Fibroblast of skin of left biceps (primary cell): ENCODE measurements around the gene USP2.
"Not testable (repeated sequence)": the region's sequence is repeated elsewhere in the genome, so short reads cannot be mapped to it uniquely, and the experiment has no call there.

Experiments used
- DNase-seq, 2 experiments: peaks; one replicate each; pipeline ENCODE4 v3.0.0-alpha.2; 2013; ENCODE audit warnings: low read depth in 2 of 2

USP2 gene

DNA sequence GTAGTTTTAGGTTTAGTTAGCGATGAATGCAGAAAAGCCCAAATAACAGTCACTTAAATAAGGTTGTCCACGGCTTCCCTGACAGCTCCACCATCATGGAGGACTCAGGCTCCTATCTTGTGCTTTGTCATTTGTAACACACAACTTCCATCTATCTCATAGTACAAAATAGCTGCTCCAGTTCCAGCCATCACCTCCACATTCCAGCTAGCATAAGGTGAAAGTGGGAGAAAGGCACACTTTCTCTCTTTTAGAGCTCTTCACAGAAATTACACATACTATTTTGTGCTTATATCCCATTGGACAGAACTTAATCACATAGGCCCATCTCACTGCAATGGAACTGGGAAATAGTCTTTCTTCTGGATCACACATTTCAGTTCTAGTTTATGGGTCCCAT lies 32.8 kb upstream of the USP2 start:
- DNase-seq, result no peak

DNA sequence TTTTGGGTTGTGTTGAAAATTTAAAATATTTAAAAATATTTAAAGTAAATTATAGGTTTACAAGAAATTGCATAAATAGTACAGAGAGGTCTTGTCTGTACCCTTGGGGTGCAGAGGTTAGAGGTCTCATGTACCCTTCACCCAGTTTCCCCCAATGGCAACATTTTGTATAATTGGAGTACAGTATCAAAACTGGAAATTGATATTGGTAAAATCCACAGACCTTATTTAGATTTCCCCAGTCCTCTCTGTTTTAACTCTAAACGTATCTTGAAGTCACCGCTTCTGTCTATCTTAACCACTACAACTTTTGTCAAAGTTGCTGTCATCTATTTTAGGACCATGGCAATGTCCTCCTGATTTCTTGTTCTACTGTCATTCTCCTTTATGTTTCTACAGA lies 30.6 kb upstream of the USP2 start:
- DNase-seq, result no peak

DNA sequence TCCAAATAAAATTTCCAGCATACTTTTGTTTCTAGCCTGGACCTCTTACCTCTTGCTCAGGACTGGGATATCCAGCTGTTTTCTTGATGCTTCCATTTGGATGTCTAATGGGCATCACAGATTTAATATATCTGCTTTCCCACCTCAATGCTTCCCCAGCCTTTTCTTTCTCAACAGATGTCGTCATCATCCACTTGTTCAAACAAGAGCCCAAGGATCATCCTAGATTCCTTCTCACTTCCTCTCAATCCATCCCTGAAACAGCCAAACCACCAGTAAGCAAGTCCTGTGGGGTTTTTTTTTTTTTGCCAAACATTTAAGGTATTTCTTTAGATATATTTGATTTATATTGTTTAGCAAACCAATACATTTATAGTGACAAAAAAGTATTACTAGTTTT lies 29.0 kb upstream of the USP2 start:
- no peak for DNase-seq

DNA sequence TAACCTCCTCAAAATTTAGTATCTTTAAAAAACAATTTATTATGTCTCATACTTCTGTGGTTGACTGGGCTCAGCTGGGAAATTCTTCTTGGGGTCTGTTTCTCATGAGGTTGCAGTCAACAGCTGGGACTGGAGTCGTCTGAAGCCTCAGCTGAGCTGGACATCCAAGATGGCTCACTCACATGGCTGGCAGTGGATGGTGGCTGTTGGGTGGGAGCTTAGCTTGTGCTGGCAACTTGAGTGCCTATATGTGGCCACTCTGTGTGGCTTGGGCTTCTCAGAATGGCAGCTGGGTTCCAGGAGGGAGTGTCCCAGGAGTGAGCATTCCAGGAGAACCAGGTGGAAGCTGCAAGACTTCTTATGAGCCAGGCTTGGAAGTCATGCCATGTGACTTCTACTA lies 28.2 kb upstream of the USP2 start:
- DNase-seq, result no peak

DNA sequence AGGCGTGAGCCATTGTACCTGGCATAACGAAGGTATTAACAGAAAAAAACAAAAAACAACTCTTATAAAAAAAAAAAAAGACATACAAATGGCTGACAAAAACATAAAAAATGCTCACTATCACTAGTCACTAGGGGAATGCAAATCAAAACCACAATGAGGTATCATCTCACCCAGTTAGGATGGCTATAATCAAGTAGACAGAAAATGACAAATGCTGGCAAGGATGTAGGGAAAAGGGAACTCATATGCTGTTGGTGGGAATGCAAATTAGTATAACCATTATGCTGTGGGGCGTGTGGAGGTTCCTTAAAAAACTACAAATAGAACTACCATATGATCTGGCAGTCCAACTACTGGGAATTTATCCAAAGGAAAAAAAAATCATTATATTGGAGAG lies 24.5 kb upstream of the USP2 start:
- DNase-seq, result no peak

DNA sequence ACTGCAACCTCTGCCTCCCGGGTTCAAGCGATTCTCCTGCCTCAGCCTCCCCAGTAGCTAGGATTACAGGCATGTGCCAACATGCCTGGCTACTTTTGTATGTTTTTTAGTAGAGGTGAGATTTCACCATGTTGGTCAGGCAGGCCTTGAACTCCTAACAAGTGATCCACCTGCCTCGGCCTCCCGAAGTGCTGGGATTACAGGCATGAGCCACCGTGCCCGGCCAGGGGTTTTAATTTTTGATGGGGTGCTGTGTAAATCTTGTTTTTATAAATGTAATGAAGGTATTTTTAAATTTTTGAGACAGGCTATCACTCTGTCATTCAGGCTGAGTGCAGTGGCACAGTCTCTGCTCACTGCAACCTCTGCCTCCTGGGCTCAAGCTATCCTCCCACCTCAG lies 24.0 kb upstream of the USP2 start:
- DNase-seq, result not testable (repeated sequence)

DNA sequence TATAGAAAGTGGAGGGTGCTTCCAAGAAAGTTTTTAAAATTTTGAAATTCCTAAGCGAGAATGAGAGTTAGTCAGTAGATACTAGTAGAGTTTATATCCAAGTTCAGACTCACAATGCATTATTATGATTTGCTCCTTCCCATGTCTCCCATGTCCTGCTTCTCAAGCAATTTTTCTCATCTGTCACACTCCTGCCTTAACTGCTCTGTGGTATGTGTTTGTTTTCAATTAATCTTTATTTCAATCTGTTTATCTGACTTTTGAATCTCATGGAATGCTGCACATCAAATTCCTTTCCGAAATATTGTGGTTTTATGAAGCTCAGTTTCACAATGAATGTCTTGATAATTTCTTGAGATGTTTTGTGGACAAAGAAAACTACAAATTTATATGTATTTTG lies 23.4 kb upstream of the USP2 start:
- peak; percentile 37 to 47 for DNase-seq

DNA sequence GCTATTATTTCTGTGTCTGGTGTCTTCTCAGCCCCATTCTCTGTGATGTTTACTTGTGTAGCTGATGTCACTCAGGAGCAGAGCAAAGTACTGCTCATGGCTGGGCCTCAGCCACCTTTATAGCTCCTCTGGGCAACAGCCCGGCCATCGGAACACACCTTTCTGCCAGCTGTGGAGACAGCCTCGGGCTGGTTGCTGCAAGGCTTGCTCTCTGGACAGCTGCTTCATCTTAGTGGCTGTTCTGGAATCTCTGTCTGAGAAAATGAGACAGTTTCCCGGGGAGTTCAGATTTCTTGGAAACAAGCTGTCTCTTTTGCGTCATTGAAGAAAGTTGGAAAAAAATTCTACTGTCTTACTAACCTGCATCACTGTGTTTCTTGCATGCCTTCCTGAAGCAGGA lies 21.5 kb upstream of the USP2 start:
- no peak for DNase-seq

DNA sequence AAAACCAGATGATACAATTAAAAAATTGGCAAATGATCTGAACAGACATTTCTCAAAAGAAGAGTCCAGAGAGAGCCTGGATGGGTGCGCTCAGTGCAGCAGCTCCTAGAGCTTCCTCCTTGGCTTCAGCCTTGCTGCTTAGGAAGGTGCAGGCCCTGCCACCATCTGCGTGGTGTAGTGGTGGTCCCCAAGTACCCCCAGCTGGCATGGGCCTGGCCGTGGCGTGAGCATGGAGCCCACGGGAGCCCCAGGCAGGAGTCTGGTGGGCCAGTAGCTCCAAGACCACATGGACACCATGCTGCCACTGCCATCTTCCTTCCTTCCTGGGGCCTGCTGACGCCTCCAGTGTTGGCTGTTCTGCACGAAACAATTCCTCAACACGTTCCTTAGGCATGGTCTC lies 21.0 kb upstream of the USP2 start:
- DNase-seq, result no peak

DNA sequence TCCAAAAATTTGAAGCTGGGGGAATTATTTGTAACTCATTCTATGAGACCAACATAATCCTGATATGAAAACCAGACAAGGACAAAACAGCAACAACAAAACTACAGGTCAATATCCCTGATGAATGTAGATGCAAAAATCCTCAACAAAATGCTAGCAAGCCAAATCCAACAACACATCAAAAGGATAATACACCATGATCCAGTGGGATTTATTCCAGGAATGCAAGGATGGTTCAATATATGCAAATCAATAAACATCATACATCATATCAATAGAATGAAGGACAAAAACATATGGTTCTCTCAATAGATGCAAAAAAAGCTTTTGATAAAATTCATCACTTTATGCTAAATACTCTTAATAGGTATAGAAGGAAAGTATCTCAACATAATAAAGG lies 19.4 kb upstream of the USP2 start:
- DNase-seq, result no peak

DNA sequence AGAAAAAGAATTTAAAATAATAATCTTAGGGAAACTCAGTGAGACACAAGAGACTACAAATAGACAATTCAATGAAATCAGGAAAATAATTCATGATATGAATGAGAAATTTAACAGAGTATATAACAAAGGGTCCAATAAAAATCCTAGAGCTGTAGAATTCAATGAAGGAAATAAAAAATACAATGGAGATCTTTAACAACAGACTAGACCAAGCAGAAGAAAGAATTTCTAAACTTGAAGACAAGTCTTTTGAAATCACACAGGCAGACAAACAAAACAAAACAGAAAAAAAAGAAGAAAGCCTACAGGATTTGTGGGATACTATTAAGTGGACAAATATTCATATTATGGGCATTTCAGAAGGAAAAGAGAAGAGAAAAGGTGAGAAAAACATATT lies 16.2 kb upstream of the USP2 start:
- DNase-seq, result no peak

DNA sequence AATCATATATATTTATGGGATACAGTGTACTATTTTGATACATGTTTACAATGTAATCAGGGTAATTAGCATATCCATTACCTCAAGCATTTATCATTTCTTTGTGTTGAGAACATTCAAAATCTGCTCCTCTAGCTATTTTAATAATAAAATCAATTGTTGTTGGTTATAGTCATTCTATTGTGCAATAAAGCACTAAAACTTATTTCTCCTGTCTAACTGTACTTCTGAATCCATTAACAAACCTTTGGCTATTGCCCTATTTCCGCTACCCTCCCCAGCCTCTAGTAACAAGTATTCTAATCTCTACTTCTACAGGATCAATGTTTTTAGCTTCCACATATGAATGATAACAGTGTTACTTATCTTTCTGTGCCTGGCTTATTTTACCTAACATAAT lies 15.3 kb upstream of the USP2 start:
- no peak for DNase-seq

DNA sequence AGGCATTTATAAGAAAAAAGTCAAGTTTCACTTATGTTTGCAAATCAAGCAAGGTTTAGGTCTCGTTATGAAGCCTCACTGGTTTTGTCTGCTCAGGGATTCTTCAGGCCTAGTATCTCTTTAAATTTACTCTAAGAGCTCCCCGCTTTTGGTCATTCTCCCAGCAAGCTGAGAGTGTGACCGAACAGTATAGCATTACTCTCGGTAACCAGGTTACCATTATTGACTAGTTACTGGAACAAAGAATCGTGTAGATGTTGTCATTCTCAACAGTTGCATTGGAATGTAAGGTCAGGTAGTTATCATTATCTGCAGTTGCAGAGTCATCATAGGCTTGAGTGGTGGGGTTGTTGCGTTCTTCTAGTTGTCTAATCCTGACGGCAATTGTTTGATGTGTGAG lies 9.8 kb upstream of the USP2 start:
- DNase-seq, result no peak

DNA sequence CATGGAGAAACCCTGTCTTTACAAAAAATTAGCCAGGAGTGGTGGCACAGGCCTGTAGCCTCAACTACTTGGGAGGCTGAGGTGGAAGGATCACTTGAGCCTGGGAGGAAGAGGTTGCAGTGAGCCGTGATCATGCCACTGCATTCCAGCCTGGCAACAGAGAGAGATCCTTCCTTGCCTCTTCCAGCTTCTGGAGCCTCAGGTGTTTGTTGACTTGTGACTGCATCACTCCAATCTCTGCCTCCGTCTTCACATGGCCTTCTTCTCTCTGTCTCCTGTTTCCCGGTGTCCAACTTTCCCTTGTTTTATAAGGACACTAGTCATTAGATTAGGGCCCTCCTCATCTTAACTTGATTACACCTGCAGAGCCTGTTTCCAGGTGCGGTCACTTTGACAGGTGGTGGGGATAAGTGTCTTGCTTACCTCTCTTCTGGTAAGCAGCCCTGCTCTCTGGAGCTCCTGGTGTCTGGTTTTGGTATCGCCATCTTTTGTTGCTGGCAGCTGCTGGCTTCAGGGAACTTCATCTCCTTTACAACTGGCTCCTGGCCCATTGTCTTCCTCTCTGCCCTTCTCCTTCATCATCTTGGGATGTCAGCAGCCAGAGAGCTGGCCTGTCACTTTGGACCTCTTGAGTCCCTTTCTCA lies 8.2 kb upstream of the USP2 start:
- no peak for DNase-seq

DNA sequence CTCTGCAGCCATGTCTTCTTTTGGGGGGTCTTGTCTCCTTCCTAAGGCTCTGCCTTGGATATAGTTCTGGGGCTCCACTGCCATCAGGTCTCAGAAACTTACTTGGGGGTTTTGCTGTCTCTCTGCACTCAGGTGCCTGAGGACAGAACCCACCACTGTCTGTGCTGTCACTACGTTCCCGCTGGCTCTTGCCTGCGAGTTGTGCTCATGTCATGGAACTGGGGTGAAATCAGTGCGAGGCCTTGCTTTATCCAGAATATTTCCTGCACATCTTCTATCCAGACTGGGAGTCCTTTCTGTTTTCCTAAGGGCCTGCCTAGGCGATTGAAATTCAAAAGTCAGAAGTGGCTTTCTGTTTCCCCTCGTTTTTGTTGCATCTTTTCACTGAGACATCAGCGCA lies 6.6 kb upstream of the USP2 start:
- no peak for DNase-seq

DNA sequence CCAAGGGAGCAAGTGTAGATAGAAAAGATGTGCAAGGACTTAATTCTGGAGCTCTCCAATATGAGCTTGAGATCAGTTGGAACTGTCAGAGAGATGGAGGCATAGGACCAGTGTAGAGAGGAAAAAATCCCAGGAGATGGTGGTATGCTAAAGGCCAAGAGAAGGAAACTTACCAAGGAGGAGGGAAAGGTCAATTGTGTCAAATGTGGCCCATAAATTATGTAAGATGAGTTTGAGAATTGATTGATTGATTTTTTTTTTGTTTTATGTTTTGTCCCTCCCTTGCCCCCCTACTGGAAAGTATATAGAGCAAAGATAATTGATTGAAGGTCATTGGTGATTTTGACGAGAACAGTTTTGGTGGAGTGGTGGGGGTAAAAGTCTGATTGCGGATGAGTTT lies 2.8 kb upstream of the USP2 start:
- DNase-seq, result no peak

DNA sequence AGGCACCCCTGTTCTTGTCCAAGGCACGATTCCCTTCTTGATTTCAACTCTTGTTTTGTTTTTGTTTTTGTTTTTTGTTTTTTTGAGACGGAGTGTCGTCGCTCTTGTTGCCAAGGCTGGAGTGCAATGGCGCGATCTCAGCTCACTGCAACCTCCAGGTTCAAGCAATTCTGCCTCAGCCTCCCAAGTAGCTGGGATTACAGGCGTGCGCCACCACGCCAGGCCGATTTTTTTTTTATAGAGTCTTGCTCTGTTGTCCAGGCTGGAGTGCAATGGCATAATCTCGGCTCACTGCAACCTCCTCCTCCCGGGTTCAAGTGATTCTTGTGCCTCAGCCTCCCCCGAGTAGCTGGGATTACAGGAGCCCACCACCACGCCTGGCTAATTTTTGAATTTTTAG lies 1.0 kb upstream of the USP2 start:
- DNase-seq, result not testable (repeated sequence)

DNA sequence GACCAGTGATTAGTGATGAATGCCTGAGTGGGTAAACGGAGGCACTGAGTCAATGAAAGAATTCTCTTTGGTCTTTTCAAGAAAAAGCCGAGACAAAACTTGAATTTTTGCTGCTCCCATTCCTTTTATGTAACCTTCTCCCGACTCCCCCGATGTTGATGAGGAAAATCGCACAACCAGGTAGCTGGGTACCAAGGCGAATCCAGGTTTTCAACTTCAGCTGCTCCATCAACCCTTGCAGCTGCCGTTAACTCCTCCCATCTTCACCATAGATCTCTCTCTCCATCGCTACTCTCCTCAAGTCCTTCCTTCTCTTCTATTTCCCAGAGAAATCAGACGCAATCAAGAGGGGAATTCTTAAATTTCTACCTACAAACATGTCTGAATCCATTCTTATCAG lies 611 bp upstream of the USP2 start:
- DNase-seq, result no peak

DNA sequence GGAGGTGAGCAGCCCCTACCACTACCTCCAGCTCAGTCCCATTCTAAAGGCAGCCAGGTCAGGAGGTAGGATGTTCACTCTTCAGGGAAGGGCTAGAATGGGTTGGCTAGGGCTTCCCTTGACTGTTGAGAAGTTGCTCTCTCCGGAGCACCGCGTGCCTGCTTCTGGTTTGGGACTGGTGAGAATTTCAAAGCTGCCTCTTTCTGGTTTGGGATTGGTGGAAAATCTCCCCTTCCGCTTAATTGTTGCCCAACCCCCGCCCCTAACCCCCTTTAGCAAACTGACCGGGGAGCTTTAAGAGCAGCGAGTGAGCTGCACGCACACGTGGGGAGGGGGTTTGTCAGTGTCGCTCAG lies 686 bp downstream of the USP2 start:
- DNase-seq, result no peak

DNA sequence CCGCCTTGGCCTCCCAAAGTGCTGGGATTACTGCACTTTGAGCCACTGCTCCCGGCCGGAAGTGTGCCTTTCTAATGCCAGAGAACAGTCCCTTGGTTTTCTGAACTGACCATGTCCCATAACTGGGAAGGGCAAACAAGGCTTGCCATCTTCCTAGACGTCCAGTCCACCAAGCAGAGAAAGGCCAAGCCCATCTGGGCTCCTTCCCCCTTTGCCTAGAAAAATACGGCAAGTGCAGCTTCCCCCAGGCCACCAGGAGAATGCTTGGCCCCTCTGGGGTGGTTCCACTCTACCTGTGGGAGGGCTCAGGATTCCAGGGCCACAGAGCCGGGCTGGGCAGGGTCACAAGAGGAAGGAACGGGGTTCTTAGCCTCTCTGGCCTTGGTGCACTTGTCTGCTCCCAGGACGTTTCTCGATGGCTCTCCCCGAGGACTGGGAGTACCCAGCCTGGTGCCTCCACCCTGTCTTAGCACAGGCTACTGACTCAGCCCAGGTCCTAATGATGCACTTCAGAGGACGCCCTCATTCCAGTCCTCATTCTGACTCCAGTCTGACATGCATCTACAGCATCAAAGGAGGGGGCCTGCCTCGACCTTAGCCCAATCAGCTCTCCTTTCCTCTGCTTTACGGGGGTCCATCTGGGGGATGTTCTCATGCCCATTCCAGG lies 1.2 kb downstream of the USP2 start:
- DNase-seq, result no peak

DNA sequence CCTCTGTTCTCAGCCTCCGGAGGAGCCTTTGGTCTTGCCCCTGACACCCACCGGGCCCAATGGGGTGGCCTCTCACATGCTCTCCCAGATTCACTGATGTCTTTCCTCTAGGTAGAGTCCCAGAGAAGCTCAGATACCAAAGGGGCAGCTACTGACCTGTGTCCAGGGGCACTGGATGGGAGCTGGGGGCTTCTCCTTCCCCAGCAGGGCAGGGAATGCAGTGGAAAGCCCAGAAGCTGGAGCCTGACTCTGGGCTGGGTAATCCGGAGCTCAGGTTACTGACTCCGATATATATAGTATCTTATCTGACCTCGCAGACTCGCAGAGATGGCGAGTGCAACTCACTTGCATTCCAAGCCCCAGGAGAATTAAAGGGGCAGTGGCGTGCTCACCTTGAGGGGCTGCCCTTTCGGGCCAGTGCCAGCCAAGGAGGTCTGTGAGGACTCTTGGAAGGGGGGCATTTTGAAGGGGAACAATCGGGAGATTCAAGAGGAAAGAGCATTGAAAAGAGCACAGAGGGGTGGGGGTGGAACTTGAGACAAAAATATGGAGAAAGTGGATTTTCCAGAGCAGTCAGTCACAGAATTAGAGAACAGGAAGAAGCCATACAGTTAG lies 2.5 kb downstream of the USP2 start:
- DNase-seq, result no peak

DNA sequence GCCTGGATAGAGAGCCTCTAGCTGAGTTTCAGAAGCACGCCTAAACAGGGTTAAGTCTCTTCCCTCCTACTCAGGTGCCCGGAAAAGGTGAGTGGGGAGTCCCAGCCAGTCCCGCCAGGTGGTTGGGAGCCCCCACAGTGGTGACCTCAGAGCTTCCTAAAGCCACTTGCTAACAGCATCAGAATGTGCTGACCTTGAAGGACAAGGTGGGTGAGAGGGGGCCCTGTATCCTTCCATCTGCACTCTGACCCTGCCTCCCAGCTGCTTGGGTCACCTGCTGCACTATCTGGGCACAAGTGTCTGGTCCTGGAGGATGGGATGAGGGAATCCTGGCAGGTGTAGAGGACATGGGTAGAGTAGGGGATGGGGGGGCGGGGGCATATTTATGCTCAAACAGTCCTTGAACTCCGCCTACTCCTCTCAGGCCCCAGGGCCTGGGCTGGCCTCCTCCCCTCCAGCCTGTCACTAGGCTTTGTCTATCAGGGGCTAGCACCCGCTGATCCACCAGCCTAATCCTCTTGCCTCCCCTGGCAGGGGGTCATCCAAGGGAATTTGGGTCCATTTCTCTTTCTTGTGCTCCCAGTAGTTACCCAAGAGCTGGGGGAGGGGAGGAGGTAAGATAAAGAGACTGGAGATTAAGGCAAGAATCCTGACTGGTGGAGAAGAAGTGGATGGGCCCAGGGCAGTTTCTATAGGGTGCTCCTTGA lies 3.4 kb downstream of the USP2 start:
- no peak for DNase-seq
